GM15510 (cell line): ENCODE results near the gene SULT4A1.
A peak's percentile ranks its signal among the peaks of the same experiment; 100 is the strongest.

ENCODE experiments used
- POLR2A ChIP-seq: IDR thresholded peaks from 3 replicates; pipeline ENCODE4 v1.6.1; 2011; ENCODE audit warnings: borderline replicate concordance; ENCODE audit not compliant: insufficient read length; ENCODE audit errors: extremely low read depth

SULT4A1 gene

DNA sequence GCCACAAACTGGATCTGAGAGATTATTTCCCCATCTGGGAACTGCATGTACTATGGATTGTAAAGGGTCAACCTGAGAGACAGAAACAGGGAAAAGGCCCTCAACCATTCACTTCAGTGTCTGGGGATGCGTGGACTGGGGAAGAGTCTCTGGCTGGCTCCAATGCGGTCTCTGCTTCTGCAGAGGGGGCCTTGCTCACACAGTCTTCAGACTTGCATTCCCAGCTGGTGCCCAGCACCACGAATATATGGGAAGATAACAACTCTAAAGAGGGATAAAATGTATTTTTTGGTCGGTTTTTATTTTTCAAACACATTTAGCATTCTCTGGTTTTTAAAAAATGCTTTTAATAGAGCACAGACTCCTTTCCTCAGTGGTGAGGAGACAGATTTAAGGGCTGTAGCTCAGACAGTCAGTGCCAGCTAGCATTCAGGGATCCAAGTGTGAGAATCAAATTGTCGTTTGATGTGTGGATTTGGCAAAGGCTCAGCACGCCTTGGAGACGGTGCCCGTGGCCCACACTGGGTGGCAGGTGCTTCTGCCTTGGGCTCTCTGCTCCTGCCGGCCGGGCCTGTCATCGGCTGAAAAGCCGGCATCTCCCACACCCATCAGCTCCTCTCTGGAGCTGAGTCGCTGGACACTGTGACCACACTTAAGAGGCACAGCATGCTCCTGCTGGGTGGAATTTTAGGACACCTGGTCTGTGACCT, 42.2 kb downstream of the SULT4A1 start:
- no peak for TF ChIP-seq POLR2A

DNA sequence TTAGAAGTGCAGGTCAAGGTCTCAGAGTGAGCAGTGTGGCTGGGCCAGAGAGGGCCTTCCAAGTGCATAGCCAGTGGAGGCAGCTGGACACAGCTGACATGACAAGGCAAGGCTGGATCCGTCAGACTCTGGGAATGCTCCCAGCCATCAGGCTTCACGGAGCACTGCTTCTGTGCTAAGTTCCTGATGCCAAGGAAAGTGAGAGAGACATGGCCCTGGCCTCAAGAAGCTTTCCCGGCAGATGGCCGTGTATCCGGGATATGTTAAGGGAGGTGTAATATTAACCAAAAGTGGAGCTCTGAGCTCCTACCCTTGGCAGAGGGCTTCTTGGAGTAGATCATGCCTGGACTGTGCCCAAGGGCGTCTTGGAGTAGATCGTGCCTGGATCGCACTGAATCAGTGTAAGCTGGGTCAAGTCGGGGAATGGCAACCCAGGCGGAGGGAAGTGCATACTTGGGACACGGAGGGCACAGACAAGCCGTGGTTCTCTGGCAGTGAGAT, 42.8 kb downstream of the SULT4A1 start:
- TF ChIP-seq POLR2A = no peak

DNA sequence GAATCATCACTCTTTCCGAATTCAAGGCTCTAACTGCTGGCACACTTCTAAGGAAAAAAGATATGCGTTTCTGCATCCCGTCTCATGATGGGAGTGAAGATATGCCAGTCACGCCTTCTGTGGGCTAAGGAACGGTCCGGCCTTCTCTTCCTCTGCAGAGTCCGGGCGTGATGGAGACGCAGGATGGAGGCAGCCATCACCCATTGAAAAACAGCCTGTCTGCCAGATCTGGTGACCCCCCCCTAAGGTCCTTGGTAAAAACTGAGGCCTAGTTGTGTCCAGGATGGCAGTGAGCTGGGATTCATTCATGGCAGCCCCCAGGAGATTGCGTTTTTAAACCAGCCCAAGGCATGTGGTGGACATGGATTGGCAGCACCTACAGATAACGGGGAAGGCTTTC, 43.3 kb downstream of the SULT4A1 start:
- no peak for TF ChIP-seq POLR2A

GRCh38 chr22:43817402-43817801, 44.9 kb downstream of the SULT4A1 start:
- TF ChIP-seq POLR2A = no peak

DNA sequence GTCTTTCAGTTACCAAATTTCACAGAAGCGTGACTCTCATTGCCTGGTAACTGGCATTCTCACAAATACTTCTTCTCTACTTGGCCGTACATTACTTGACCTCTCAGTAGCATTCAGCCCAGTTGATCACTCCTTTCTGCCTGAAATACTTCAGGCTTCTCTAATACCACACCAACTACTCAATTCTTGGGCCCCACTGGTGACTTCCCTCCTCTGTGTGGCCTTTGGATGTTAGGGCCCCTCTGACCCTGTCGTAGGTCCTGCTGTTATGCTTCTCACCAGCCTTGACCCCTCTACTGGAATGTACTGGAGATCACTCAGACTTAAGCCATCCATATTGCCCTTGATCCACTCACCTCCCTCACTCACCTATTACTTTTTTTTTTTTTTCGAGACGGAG, 48.0 kb downstream of the SULT4A1 start:
- TF ChIP-seq POLR2A = no peak

DNA sequence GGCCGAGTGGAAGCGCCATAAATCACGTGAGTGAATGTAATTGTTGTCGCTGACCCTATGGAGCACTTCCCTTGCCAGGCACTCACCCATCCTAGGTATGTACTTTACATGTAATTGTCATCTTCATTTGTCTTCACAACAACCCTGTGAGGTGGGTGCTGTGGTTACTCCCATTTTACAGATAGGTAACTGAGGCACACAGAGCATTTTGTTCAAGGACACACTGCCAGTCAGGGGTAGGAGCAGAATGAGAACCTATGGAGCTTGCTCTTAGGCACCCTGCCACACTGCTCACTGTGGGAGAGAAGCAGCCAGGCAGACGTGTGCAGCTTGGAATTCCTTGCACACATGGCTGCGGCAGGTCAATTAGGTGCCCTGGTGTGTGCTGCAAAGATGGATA, 49.4 kb downstream of the SULT4A1 start:
- TF ChIP-seq POLR2A = no peak

GRCh38 chr22:43812149-43812842, 50.0 kb downstream of the SULT4A1 start, which contains the start of gene EFCAB6:
TSS of gene EFCAB6 (minus strand) at chr22:43812305. CDS start at chr22:43782318, 29,987 bp downstream.
- TF ChIP-seq POLR2A = peak; percentile 88

- no peak for TF ChIP-seq POLR2A
These were observed 50.5 kb downstream of the SULT4A1 start for GRCh38 chr22:43811777-43812148.

GRCh38 chr22:43802897-43803495, 59.3 kb downstream of the SULT4A1 start:
- no peak for TF ChIP-seq POLR2A

DNA sequence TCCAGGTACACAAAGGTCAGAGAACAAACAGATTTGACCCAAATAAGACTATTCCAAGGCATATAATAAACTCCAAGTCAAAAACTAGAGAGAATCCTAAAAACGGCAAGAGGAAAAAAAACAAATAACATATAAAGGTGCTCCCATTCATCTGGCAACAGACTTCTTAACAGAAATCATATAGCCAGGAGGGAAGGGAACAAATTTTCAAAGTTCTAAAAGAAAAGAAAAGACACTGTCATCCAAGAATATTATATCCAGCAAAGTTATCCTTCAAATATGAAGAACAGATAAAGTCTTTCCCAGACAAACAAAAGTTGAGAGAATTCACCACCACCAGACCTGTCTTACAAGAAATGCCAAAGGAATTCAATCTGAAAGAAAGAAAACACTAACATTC, 61.3 kb downstream of the SULT4A1 start:
- no peak for TF ChIP-seq POLR2A

DNA sequence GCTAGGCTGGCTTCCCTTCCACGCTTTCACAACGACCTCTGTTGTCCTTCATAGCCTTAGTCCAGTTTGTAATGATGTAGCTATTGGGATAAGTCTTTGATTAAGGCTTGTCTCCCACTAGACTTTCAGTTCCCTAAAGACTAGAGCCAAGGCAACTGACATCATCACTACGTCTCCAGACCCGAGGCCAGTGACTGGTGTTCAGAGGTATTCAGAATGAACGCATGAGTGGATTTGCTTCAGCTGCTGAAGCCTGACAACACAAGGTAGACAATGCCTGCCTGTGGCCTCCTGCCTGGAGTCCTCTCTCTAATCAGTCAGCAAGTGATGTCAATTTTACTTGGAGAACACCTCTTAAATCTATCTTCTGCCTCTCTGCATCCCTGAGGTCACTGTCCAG, 63.8 kb downstream of the SULT4A1 start:
- TF ChIP-seq POLR2A = no peak

GRCh38 chr22:43796567-43796966, 65.7 kb downstream of the SULT4A1 start:
- no peak for TF ChIP-seq POLR2A

DNA sequence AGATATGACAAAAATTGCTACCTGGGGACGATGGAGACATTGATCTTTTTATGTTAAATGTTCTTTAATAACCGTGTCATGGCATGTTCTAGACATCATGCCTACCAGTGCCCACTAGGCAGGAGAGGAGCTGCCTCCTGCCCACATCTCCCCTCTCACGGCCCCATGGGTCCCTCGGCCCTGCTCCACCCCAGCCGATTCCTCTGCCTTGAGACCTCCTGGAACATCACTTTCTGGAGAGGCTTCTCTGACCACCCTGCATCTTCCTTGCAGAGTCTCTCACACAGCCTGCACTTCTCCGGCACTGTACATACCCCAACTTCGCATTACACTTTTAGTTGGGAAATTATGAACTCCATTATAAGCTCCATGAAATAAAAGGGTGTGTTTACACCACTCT, 67.0 kb downstream of the SULT4A1 start:
- TF ChIP-seq POLR2A = no peak

GRCh38 chr22:43792905-43793304, 69.4 kb downstream of the SULT4A1 start:
- no peak for TF ChIP-seq POLR2A

GRCh38 chr22:43789452-43789851, 72.9 kb downstream of the SULT4A1 start:
- TF ChIP-seq POLR2A = no peak

DNA sequence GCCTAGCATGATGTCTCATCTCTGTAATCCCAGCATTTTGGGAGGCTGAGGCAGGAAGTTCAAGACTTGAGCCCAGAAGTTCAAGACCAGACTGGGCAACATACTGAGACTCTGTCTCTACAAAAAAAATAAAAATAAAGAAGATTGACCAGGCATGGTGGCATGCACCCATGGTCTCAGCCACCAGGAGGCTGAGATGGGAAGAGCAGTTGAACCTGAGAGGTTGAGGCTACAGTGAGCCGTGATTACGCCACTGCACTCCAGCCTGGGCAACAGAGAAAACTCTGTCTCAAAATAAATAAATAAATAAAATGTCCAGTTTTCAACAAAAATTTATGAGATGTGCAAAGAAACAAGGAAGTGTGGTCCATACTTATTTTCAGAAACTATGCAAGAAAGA, 78.5 kb downstream of the SULT4A1 start:
- TF ChIP-seq POLR2A = no peak

DNA sequence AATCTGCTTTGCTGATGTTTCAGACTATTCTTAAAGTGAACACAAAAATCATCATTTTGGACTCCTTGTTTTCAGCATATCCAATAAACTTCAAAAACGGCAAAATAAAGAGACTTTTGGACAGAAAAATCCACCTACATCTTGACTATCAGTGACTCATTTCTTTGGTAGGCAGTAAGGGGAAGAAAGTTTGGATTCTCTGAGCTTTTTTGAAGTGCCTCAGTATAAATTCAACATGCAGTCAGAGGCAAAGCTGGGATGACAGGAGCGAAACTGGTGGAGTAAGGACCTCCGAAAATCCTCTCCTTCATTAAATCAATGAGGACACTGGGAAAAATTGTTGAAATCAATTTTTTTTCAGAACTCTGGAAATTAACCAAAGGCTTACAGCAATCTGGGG, 79.9 kb downstream of the SULT4A1 start:
- TF ChIP-seq POLR2A = no peak

DNA sequence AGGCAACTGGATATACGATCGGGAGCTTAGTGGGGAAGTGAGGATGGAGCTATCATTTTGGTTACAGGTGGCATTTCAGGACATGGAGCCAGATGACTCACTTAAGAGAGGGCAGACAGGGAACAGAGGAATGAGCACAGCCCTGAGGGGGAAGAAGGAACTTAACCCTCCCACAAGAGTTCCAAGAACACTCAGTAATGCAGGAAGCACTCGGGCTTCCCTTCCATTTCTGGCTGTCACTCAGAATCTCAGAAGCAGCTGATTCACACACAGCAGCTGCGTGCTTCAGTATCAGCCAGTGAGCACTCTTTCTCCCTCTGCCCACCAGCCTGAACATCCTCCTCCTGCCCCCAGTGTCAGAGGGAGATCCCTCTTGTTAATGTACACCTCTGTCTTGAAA, 85.0 kb downstream of the SULT4A1 start:
- no peak for TF ChIP-seq POLR2A
